IPS-15b (cell line): ENCODE results near the gene SOAT2.

Source experiments
- H3K27me3 ChIP-seq: one replicate; pipeline ENCODE4 v1.6.1; 2013; ENCODE audit warnings: low read length; ENCODE audit not compliant: control insufficient read depth, insufficient read depth
- H3K36me3 ChIP-seq: one replicate; pipeline ENCODE4 v1.6.1; 2013; ENCODE audit warnings: low read length; ENCODE audit not compliant: control insufficient read depth, insufficient read depth
- H3K4me1 ChIP-seq: one replicate; pipeline ENCODE4 v1.6.1; 2013; ENCODE audit warnings: mild to moderate bottlenecking, low read length; ENCODE audit not compliant: control insufficient read depth, insufficient read depth
- H3K4me3 ChIP-seq: one replicate; pipeline ENCODE4 v1.5.1; 2013; ENCODE audit warnings: low read depth, low read length
- H3K9ac ChIP-seq: one replicate; pipeline ENCODE4 v1.6.1; 2013; ENCODE audit warnings: low read depth, mild to moderate bottlenecking, low read length
- H3K9me3 ChIP-seq: one replicate; pipeline ENCODE4 v1.6.1; 2013; ENCODE audit warnings: mild to moderate bottlenecking, low read length; ENCODE audit not compliant: control insufficient read depth, insufficient read depth

Gene SOAT2

GRCh38 chr12:53172352-53172751 lies 69.1 kb downstream of the SOAT2 start:
- H3K4me3 ChIP-seq = no peak overlapping the region
- no peaks in the 10 kb centered on the region for H3K36me3 ChIP-seq
- peaks cover 9% of the 10 kb centered on the region for H3K4me1 ChIP-seq
- H3K27me3 ChIP-seq = peaks cover 79% of the 10 kb centered on the region
- H3K9ac ChIP-seq = no peak overlapping the region
- no peaks in the 10 kb centered on the region for H3K9me3 ChIP-seq

- Histone ChIP-seq H3K9me3 (no peaks in the 10 kb centered on the region), H3K27me3 (peaks cover 79% of the 10 kb centered on the region), H3K36me3 (no peaks in the 10 kb centered on the region), H3K4me3 (no peak overlapping the region), H3K4me1 (peaks cover 9% of the 10 kb centered on the region), H3K9ac (no peak overlapping the region)
Observed at GRCh38 chr12:53173085-53173715, 69.9 kb downstream of the SOAT2 start.
